HCT116 (cell line): Measurements from ENCODE around the gene HMGN1. TPM values are rescaled to one million over a fixed set of nuclear protein-coding genes. Genes with fewer than 3 reads are reported as not detected.

ENCODE experiments used
- ATAC-seq: fragments of 200-7000 bp; cut with Tn5 transposase; 2 replicates; pipeline ENCODE4 v1.9.1; 2020; ENCODE audit warnings: mild to moderate bottlenecking, moderate library complexity
- BruUV-seq: library from RNA; stranded (reverse); fragments of 400-500 nt; replicated peaks from 2 replicates; lab custom pipeline; 2021; lab: Mats Ljungman, UMichigan
- CTCF ChIA-PET: fragments of 300-600 bp; sonication (Branson Sonifier 250); formaldehyde crosslinking; loops from one replicate; lab custom pipeline; 2021; ENCODE audit warnings: antibody characterized with exemption; lab: Charles Lee
- POLR2A ChIA-PET: fragments of 300-600, 350-600 bp; sonication (Branson Sonifier 250); formaldehyde crosslinking; loops from one replicate; lab custom pipeline; 2021; ENCODE audit warnings: antibody characterized with exemption; lab: Charles Lee
- RAD21 ChIA-PET, 2 experiments: fragments of 300-600 bp; sonication (Branson Sonifier 250); formaldehyde crosslinking; loops; one replicate each; lab custom pipeline; 2023; ENCODE audit warnings: low total read pairs in 2 of 2; ENCODE audit not compliant: uncharacterized antibody in 2 of 2, unreplicated experiment in 2 of 2, low non-redundant PET in 1 of 2; lab: Charles Lee
- DNase-seq: peaks from one replicate; pipeline ENCODE4 v3.0.0-alpha.2; 2010; ENCODE audit warnings: low read depth, low spot score
- H2AFZ ChIP-seq: fragments of 200-600 bp; shearing (Covaris generic), sonication (generic); 2 replicates; pipeline ENCODE4 v1.6.1; 2017; ENCODE audit warnings: low read depth, mixed run types, mixed read lengths, antibody characterized with exemption, low read length; ENCODE audit not compliant: poor library complexity, severe bottlenecking
- H3K27ac ChIP-seq: 2 replicates; pipeline ENCODE4 v1.5.1; 2012; ENCODE audit warnings: low read depth, low read length
- H3K27me3 ChIP-seq: fragments of 200-600 bp; sonication (generic); 2 replicates; pipeline ENCODE4 v1.6.1; 2016; ENCODE audit warnings: mixed run types, low read length, mixed read lengths; ENCODE audit not compliant: insufficient read depth
- H3K36me3 ChIP-seq, 2 experiments: fragments of 200-500 bp in 1 of 2; fragments of 200-600 bp in 1 of 2; sonication (Bioruptor generic) in 1 of 2; sonication (generic) in 1 of 2; 2 replicates each; pipeline versions ENCODE4 v1.5.1 to v1.6.1; 2014 to 2016; ENCODE audit warnings: low read length in 2 of 2, inconsistent platforms in 1 of 2, mixed read lengths in 1 of 2, mixed run types in 1 of 2; ENCODE audit not compliant: insufficient read depth in 2 of 2, control insufficient read depth in 1 of 2
- H3K4me1 ChIP-seq, 2 experiments: fragments of 200-600 bp in 1 of 2; sonication (generic) in 1 of 2; 2 replicates each; pipeline versions ENCODE4 v1.5.1 to v1.6.1; 2012 to 2017; ENCODE audit warnings: low read length in 2 of 2, inconsistent platforms in 1 of 2, mild to moderate bottlenecking in 1 of 2, mixed read lengths in 1 of 2, mixed run types in 1 of 2, moderate library complexity in 1 of 2; ENCODE audit not compliant: insufficient read depth in 2 of 2, control insufficient read depth in 1 of 2
- H3K4me2 ChIP-seq: fragments of 200-600 bp; sonication (generic); 2 replicates; pipeline ENCODE4 v1.6.1; 2017; ENCODE audit warnings: mixed run types, low read length, mixed read lengths
- H3K4me3 ChIP-seq, 2 experiments: fragments of 200-600 bp in 1 of 2; sonication (generic) in 1 of 2; replicated peaks in 1 of 2; 2 replicates each; pipeline ENCODE4 v1.5.1; 2011 to 2016; ENCODE audit warnings: low read length in 2 of 2, control low read depth in 1 of 2, low read depth in 1 of 2, mild to moderate bottlenecking in 1 of 2, mixed read lengths in 1 of 2, mixed run types in 1 of 2
- H3K79me2 ChIP-seq: fragments of 200-600 bp; sonication (generic); 2 replicates; pipeline ENCODE4 v1.6.1; 2017; ENCODE audit warnings: mild to moderate bottlenecking, mixed run types, low read length, moderate library complexity, mixed read lengths; ENCODE audit not compliant: insufficient read depth
- H3K9ac ChIP-seq: fragments of 200-600 bp; sonication (generic); 2 replicates; pipeline ENCODE4 v1.6.1; 2016; ENCODE audit warnings: low read length, mixed read lengths
- H3K9me2 ChIP-seq: fragments of 200-600 bp; sonication (generic), shearing (Covaris generic); 2 replicates; pipeline ENCODE4 v1.6.1; 2017; ENCODE audit warnings: mixed run types, mild to moderate bottlenecking, moderate library complexity; ENCODE audit not compliant: insufficient read depth
- H3K9me3 ChIP-seq, 2 experiments: fragments of 200-500 bp in 1 of 2; fragments of 200-600 bp in 1 of 2; sonication (Bioruptor generic) in 1 of 2; sonication (generic) in 1 of 2; 2 replicates each; pipeline ENCODE4 v1.6.1; 2014 to 2017; ENCODE audit warnings: low read length in 2 of 2, mixed read lengths in 2 of 2, inconsistent platforms in 1 of 2, low read depth in 1 of 2, mild to moderate bottlenecking in 1 of 2, mixed run types in 1 of 2, moderate library complexity in 1 of 2; ENCODE audit not compliant: control insufficient read depth in 1 of 2, insufficient read depth in 1 of 2
- H4K20me1 ChIP-seq: fragments of 200-600 bp; sonication (generic), shearing (Covaris generic); 2 replicates; pipeline ENCODE4 v1.6.1; 2017; ENCODE audit warnings: mixed run types, mild to moderate bottlenecking, moderate library complexity; ENCODE audit not compliant: insufficient read depth
- ATF3 ChIP-seq: IDR thresholded peaks from 2 replicates; pipeline ENCODE4 v1.6.1; 2012
- CEBPB ChIP-seq: IDR thresholded peaks from 2 replicates; pipeline ENCODE4 v1.6.1; 2012; ENCODE audit warnings: low read depth
- EGR1 ChIP-seq: IDR thresholded peaks from 2 replicates; pipeline ENCODE4 v1.6.1; 2012; ENCODE audit warnings: low read depth
- ELF1 ChIP-seq: IDR thresholded peaks from 2 replicates; pipeline ENCODE4 v1.6.1; 2012; ENCODE audit warnings: low read depth, borderline replicate concordance
- EZH2phosphoT487 ChIP-seq: fragments of 200-600 bp; IDR thresholded peaks from 2 replicates; pipeline ENCODE4 v1.6.1; 2018; ENCODE audit warnings: antibody characterized with exemption, borderline replicate concordance
- MAX ChIP-seq: IDR thresholded peaks from 2 replicates; pipeline ENCODE4 v1.6.1; 2012
- POLR2A ChIP-seq: IDR thresholded peaks from 2 replicates; pipeline ENCODE4 v1.7.0; 2011; ENCODE audit warnings: borderline replicate concordance; ENCODE audit not compliant: insufficient read depth, insufficient read length; ENCODE audit errors: extremely low read depth
- SIN3A ChIP-seq: IDR thresholded peaks from 2 replicates; pipeline ENCODE4 v1.6.1; 2012; ENCODE audit warnings: low read depth
- SP1 ChIP-seq: IDR thresholded peaks from 2 replicates; pipeline ENCODE4 v1.6.1; 2012; ENCODE audit warnings: low read depth
- SRF ChIP-seq: IDR thresholded peaks from 2 replicates; pipeline ENCODE4 v1.6.1; 2012; ENCODE audit warnings: low read depth
- TCF7L2 ChIP-seq: IDR thresholded peaks from 2 replicates; pipeline ENCODE4 v1.7.0; 2011; ENCODE audit warnings: borderline replicate concordance, inconsistent platforms; ENCODE audit not compliant: insufficient read depth, insufficient read length; ENCODE audit errors: extremely low read depth
- ZBTB33 ChIP-seq: IDR thresholded peaks from 2 replicates; pipeline ENCODE4 v1.6.1; 2011; ENCODE audit warnings: mild to moderate bottlenecking, low read length, moderate library complexity; ENCODE audit not compliant: insufficient replicate concordance; ENCODE audit errors: extremely low read depth
- ZNF274 ChIP-seq: fragments of 200-500 bp; sonication (Bioruptor generic); IDR thresholded peaks from 2 replicates; pipeline ENCODE4 v1.6.1; 2014; ENCODE audit warnings: mild to moderate bottlenecking, low read depth, low read length, inconsistent platforms
- intact Hi-C: fragments of 100-400 bp; cut with micrococcal nuclease; formaldehyde crosslinking; loops from 2 replicates; pipeline ENCODE4 v1.10.0; 2022
- total RNA-seq: library from RNA; stranded (reverse); gene quantifications from one replicate; pipeline ENCODE4 v1.2.1, GENCODE V29; 2021; ENCODE audit not compliant: unreplicated experiment

Gene HMGN1
- total RNA-seq, 1 experiment from 2014 or later, result 399 TPM

GRCh38 chr21:39319251-39319756 lies 29.6 kb downstream of the HMGN1 start:
- Histone ChIP-seq H3K27ac (no peak overlapping the region), H3K4me2 (no peak overlapping the region)
- POLR2A ChIA-PET, result no interaction called here

GRCh38 chr21:39318091-39318959 lies 30.6 kb downstream of the HMGN1 start:
- Histone ChIP-seq H3K9me2 (peaks cover 4% of the 10 kb centered on the region; the same call in 1 of the 2 replicates), H3K9ac (no peak overlapping the region), H3K9me3 (no peaks in the 10 kb centered on the region), H3K4me3 (no peak overlapping the region), H3K4me1 (peaks cover 6 to 30% of the 10 kb centered on the region in 2 experiments; a peak in 3 of 4 replicates), H3K27me3 (no peaks in the 10 kb centered on the region), H3K36me3 (no peaks in the 10 kb centered on the region), H3K79me2 (no peaks in the 10 kb centered on the region), H2AFZ (no peak overlapping the region), H4K20me1 (no peaks in the 10 kb centered on the region), H3K27ac (no peak overlapping the region), H3K4me2 (no peak overlapping the region)
- DNase-seq (no peak), ATAC-seq (no peak)
- ChIA-PET POLR2A (no interaction called here), CTCF (no interaction called here), RAD21 (no interaction called here)
- no TSS peak for BruUV-seq
- intact Hi-C loops, result no loop called here
- TF ChIP-seq ATF3 (no peak), MAX (no peak), TCF7L2 (no peak), ZBTB33 (no peak), SP1 (no peak), CEBPB (no peak), SIN3A (no peak), POLR2A (no peak), ELF1 (no peak), ZNF274 (no peak)

More at GRCh38 chr21:39319251-39319756, 29.6 kb downstream of the HMGN1 start:
- no peaks in the 10 kb centered on the region for H3K9me3 ChIP-seq
- intact Hi-C loops, result no loop called here
- H3K4me3 ChIP-seq, result no peak overlapping the region
- TF ChIP-seq EGR1 (no peak), EZH2phosphoT487 (no peak), MAX (no peak), SRF (no peak)
- H3K9ac ChIP-seq, result no peak overlapping the region
- peaks cover 4% of the 10 kb centered on the region; the same call in 1 of the 2 replicates for H3K9me2 ChIP-seq
- no peak for ATAC-seq
- no peaks in the 10 kb centered on the region for H3K27me3 ChIP-seq
- no peaks in the 10 kb centered on the region for H3K36me3 ChIP-seq
- peaks cover under 1 to 22% of the 10 kb centered on the region in 2 experiments; a peak in 3 of 4 replicates for H3K4me1 ChIP-seq
- DNase-seq, result no peak
- no TSS peak for BruUV-seq
- H4K20me1 ChIP-seq, result no peaks in the 10 kb centered on the region
- ChIA-PET RAD21 (no interaction called here), CTCF (no interaction called here)
- H2AFZ ChIP-seq, result no peak overlapping the region
- no peaks in the 10 kb centered on the region for H3K79me2 ChIP-seq
